GM23248 (cell line): ENCODE data around the gene FERMT3. TPM values are rescaled to one million over a fixed set of nuclear protein-coding genes. Genes with fewer than 3 reads are reported as not detected.

Experiments
- DNase-seq: peaks from one replicate; pipeline ENCODE4 v3.0.0-alpha.2; 2015
- H2AFZ ChIP-seq: fragments of 200-600 bp; sonication (generic); 2 replicates; pipeline ENCODE4 v1.6.1; 2016; ENCODE audit warnings: antibody characterized with exemption
- H3F3A ChIP-seq: fragments of 200-600 bp; sonication (generic); 2 replicates; pipeline ENCODE4 v1.6.1; 2016; ENCODE audit warnings: mild to moderate bottlenecking, antibody characterized with exemption, mixed run types; ENCODE audit not compliant: insufficient read depth
- H3K27ac ChIP-seq: fragments of 200-600 bp; sonication (generic); 2 replicates; pipeline ENCODE4 v1.5.1; 2016; ENCODE audit warnings: mild to moderate bottlenecking
- H3K27me3 ChIP-seq: fragments of 200-600 bp; sonication (generic); replicated peaks from 2 replicates; pipeline ENCODE4 v1.6.1; 2016; ENCODE audit warnings: mild to moderate bottlenecking; ENCODE audit not compliant: insufficient read depth
- H3K36me3 ChIP-seq: fragments of 200-600 bp; sonication (generic); 2 replicates; pipeline ENCODE4 v1.6.1; 2016; ENCODE audit warnings: low read depth, mild to moderate bottlenecking
- H3K4me1 ChIP-seq: fragments of 200-600 bp; sonication (generic); 2 replicates; pipeline ENCODE4 v1.6.1; 2016; ENCODE audit warnings: mild to moderate bottlenecking; ENCODE audit not compliant: insufficient read depth
- H3K4me2 ChIP-seq: fragments of 200-600 bp; sonication (generic); one replicate; pipeline ENCODE4 v1.6.1; 2016; ENCODE audit warnings: mild to moderate bottlenecking; ENCODE audit not compliant: unreplicated experiment
- H3K4me3 ChIP-seq: fragments of 200-600 bp; sonication (generic); 2 replicates; pipeline ENCODE4 v1.5.1; 2016; ENCODE audit warnings: mild to moderate bottlenecking
- H3K79me2 ChIP-seq: fragments of 200-600 bp; sonication (generic); 2 replicates; pipeline ENCODE4 v1.6.1; 2016; ENCODE audit warnings: mild to moderate bottlenecking; ENCODE audit not compliant: insufficient read depth
- H3K9ac ChIP-seq: fragments of 200-600 bp; sonication (generic); 2 replicates; pipeline ENCODE4 v1.6.1; 2016; ENCODE audit warnings: mild to moderate bottlenecking
- H3K9me2 ChIP-seq: fragments of 200-600 bp; sonication (generic); 2 replicates; pipeline ENCODE4 v1.6.1; 2016; ENCODE audit warnings: mixed run types, mild to moderate bottlenecking, moderate library complexity; ENCODE audit not compliant: insufficient read depth
- H3K9me3 ChIP-seq: fragments of 200-600 bp; sonication (generic); one replicate; pipeline ENCODE4 v1.6.1; 2017; ENCODE audit warnings: low read depth
- H4K20me1 ChIP-seq: fragments of 200-600 bp; sonication (generic); 2 replicates; pipeline ENCODE4 v1.6.0; 2016; ENCODE audit not compliant: insufficient read depth
- EZH2 ChIP-seq: fragments of 200-600 bp; sonication (generic); IDR thresholded peaks from 2 replicates; pipeline ENCODE4 v1.6.1; 2018; ENCODE audit warnings: antibody characterized with exemption, mild to moderate bottlenecking; ENCODE audit not compliant: insufficient read depth, poor library complexity, severe bottlenecking
- EZH2phosphoT487 ChIP-seq: fragments of 200-600 bp; sonication (generic); IDR thresholded peaks from 2 replicates; pipeline ENCODE4 v1.6.1; 2018; ENCODE audit warnings: antibody characterized with exemption, moderate library complexity, mild to moderate bottlenecking, low read depth; ENCODE audit not compliant: insufficient read depth
- WGBS, 2 experiments: methylation state at CpG; one replicate each; pipeline ENCODE4 v1.1.6; 2015 to 2017; ENCODE audit warnings: low lambda C conversion rate in 2 of 2, low coverage in 1 of 2; ENCODE audit errors: missing lambda C conversion rate in 2 of 2; 5-methylcytosine and 5-hydroxymethylcytosine counted together
- in situ Hi-C: fragments of 300-500 bp; cut with MboI; formaldehyde crosslinking; loops from 2 replicates; pipeline ENCODE4 v1.15.0; 2020
- polyA plus RNA-seq: library from polyadenylated mRNA; unstranded; fragments of >200 nt; fragmentation: Nextera tagmentation; extraction: Ambion mirVana; gene quantifications from 2 replicates; pipeline ENCODE4 v1.2.1, GENCODE V29; 2016
- total RNA-seq: library from RNA; depleted of rRNA; stranded (reverse); fragments of >200 nt; shearing (Covaris generic); gene quantifications from 2 replicates; pipeline ENCODE4 v1.2.3, GENCODE V29; 2014

Gene FERMT3
- total and polyA plus RNA-seq, 2 experiments from 2014 or later = 1.5 to 3.9 TPM

DNA sequence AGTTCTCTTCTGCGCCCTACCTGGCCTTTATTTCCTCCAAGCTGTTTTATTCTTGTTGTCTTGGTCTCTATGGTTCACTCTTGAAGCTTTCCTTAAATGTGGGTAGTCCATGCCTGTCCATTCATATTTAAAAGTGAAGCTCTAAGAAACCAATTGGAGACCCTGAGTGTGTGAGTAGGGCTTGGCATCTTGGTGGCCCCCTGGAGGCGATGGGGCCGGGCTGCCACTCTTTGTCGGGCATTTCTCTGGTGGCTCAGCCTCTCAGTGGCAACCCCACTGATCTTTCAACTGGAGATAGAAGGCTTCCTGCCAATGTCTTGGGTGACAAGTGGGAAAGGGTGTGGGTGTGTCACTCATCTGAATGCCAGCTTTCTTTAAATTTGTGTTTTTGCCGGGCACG lies 10.4 kb downstream of the FERMT3 start:
- no peaks in the 10 kb centered on the region for H3K36me3 ChIP-seq
- no peak overlapping the region for H3K4me2 ChIP-seq
- no peaks in the 10 kb centered on the region for H4K20me1 ChIP-seq
- DNase-seq = no peak
- H3F3A ChIP-seq = peaks cover 18% of the 10 kb centered on the region
- H3K27me3 ChIP-seq = no peaks in the 10 kb centered on the region
- H3K9me3 ChIP-seq = no peaks in the 10 kb centered on the region
- WGBS, 2 experiments = 85 to 86% methylated on average over 6 of the region's 6 CpGs
- TF ChIP-seq EZH2 (no peak), EZH2phosphoT487 (no peak)
- H3K9me2 ChIP-seq = no peaks in the 10 kb centered on the region
- peaks cover 11% of the 10 kb centered on the region for H3K4me1 ChIP-seq
- no peak overlapping the region for H3K4me3 ChIP-seq
- H2AFZ ChIP-seq = no peak overlapping the region
- H3K27ac ChIP-seq = no peak overlapping the region
- no peaks in the 10 kb centered on the region for H3K79me2 ChIP-seq
- in situ Hi-C loops = no loop called here
- no peak overlapping the region for H3K9ac ChIP-seq

- Histone ChIP-seq H3K27me3 (no peaks in the 10 kb centered on the region), H3K4me2 (no peak overlapping the region), H3K27ac (no peak overlapping the region), H3K36me3 (no peaks in the 10 kb centered on the region), H3K9ac (no peak overlapping the region), H4K20me1 (no peaks in the 10 kb centered on the region), H3K79me2 (no peaks in the 10 kb centered on the region), H3K9me2 (no peaks in the 10 kb centered on the region), H3K9me3 (no peaks in the 10 kb centered on the region), H3K4me3 (no peak overlapping the region), H3K4me1 (peaks cover 11% of the 10 kb centered on the region), H3F3A (peaks cover 15% of the 10 kb centered on the region), H2AFZ (no peak overlapping the region)
- in situ Hi-C loops = no loop called here
- 74 to 78% methylated on average over 11 of the region's 11 CpGs for WGBS, 2 experiments
- no peak for DNase-seq
- TF ChIP-seq EZH2 = no peak
- no peak for TF ChIP-seq EZH2phosphoT487
Measured at GRCh38 chr11:64218628-64219353, 12.3 kb downstream of the FERMT3 start.

DNA sequence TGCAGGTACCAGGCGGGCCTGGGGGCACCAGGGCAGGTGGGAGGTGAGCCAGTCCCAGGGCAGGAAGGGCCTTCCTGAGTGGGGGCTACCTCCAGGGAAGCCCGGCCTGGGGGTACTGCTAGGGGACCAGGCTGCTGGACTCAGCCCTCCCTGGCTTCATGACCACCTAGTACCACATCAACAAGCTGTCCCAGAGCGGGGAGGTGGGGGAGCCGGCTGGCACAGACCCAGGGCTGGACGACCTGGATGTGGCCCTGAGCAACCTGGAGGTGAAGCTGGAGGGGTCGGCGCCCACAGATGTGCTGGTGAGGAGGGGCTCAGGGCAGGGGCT lies 12.8 kb downstream of the FERMT3 start:
- TF ChIP-seq EZH2 (no peak), EZH2phosphoT487 (no peak)
- H3K9me2 ChIP-seq = no peaks in the 10 kb centered on the region
- no peaks in the 10 kb centered on the region for H3K9me3 ChIP-seq
- in situ Hi-C loops = no loop called here
- H3F3A ChIP-seq = peaks cover 10% of the 10 kb centered on the region
- no peak overlapping the region for H2AFZ ChIP-seq
- H3K27me3 ChIP-seq = no peaks in the 10 kb centered on the region
- H3K36me3 ChIP-seq = no peaks in the 10 kb centered on the region
- WGBS, 2 experiments = 73 to 76% methylated on average over 7 of the region's 7 CpGs
- no peaks in the 10 kb centered on the region for H4K20me1 ChIP-seq
- peaks cover 11% of the 10 kb centered on the region for H3K4me1 ChIP-seq
- H3K4me2 ChIP-seq = no peak overlapping the region
- no peak overlapping the region for H3K4me3 ChIP-seq
- DNase-seq = no peak
- no peak overlapping the region for H3K9ac ChIP-seq
- H3K27ac ChIP-seq = no peak overlapping the region
- H3K79me2 ChIP-seq = no peaks in the 10 kb centered on the region

DNA sequence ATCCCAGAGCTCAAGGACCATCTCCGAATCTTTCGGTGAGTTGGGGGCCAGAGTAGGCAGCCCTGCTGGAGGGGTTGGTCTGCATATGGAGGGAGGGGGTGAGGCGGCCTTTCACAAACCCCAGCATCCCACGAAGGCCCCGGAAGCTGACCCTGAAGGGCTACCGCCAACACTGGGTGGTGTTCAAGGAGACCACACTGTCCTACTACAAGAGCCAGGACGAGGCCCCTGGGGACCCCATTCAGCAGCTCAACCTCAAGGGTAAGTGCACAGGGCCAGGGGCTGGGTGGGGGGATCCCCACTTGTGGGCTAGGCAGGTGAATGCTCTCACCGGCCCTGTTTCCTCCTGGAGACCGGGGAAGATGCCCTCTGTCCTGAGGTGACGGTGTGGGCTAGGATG lies 13.2 kb downstream of the FERMT3 start:
- Histone ChIP-seq H4K20me1 (no peaks in the 10 kb centered on the region), H3F3A (peaks cover 5% of the 10 kb centered on the region), H3K36me3 (no peaks in the 10 kb centered on the region), H3K9me3 (no peaks in the 10 kb centered on the region), H3K27me3 (no peaks in the 10 kb centered on the region), H3K9ac (no peak overlapping the region), H3K9me2 (no peaks in the 10 kb centered on the region), H3K79me2 (peaks cover 2% of the 10 kb centered on the region; the same call in 1 of the 2 replicates), H2AFZ (no peak overlapping the region), H3K27ac (no peak overlapping the region), H3K4me2 (no peak overlapping the region), H3K4me3 (no peak overlapping the region), H3K4me1 (peaks cover 8% of the 10 kb centered on the region)
- no peak for TF ChIP-seq EZH2
- TF ChIP-seq EZH2phosphoT487 = no peak
- in situ Hi-C loops = no loop called here
- WGBS, 2 experiments = 87 to 91% methylated on average over 10 of the region's 10 CpGs
- no peak for DNase-seq

- Histone ChIP-seq H3K9me2 (no peaks in the 10 kb centered on the region), H3K27me3 (no peaks in the 10 kb centered on the region), H3F3A (0 out of 2 replicates have a peak, but pooled peaks cover under 1% of the 10 kb centered on the region), H3K9me3 (no peaks in the 10 kb centered on the region), H3K4me3 (no peak overlapping the region), H3K4me2 (no peak overlapping the region), H3K9ac (no peak overlapping the region), H3K27ac (no peak overlapping the region), H4K20me1 (no peaks in the 10 kb centered on the region), H3K79me2 (peaks cover 7% of the 10 kb centered on the region), H2AFZ (no peak overlapping the region), H3K36me3 (no peaks in the 10 kb centered on the region), H3K4me1 (peaks cover 4% of the 10 kb centered on the region)
- in situ Hi-C loops = no loop called here
- 83 to 85% methylated on average over 12 to 16 of the region's 17 CpGs for WGBS, 2 experiments
- no peak for DNase-seq
- no peak for TF ChIP-seq EZH2
- TF ChIP-seq EZH2phosphoT487 = no peak
Measured at GRCh38 chr11:64220271-64220670, 13.8 kb downstream of the FERMT3 start.
